SJCRH30 (cell line): Measurements from ENCODE around the gene TSPO. TPM values are rescaled to one million over a fixed set of nuclear protein-coding genes. Genes with fewer than 3 reads are reported as not detected.
"Not testable (repeated sequence)": the region's sequence is repeated elsewhere in the genome, so short reads cannot be mapped to it uniquely, and the experiment has no call there.

Experiments used
- DNase-seq, 2 experiments: peaks; one replicate each; pipeline ENCODE4 v3.0.0-alpha.2; 2015 to 2020
- H3K27ac ChIP-seq: fragments of 250-450 bp; sonication (Bioruptor Pico); 2 replicates; pipeline ENCODE4 v1.5.1; 2020; ENCODE audit warnings: mild to moderate bottlenecking, moderate library complexity
- H3K27me3 ChIP-seq: fragments of 250-450 bp; sonication (Bioruptor Pico); 2 replicates; pipeline ENCODE4 v1.5.1; 2020; ENCODE audit warnings: mild to moderate bottlenecking, moderate library complexity
- H3K36me3 ChIP-seq: fragments of 250-450 bp; sonication (Bioruptor Pico); 2 replicates; pipeline ENCODE4 v1.5.1; 2020; ENCODE audit warnings: mild to moderate bottlenecking, moderate library complexity
- H3K4me1 ChIP-seq: fragments of 250-450 bp; sonication (Bioruptor Pico); 2 replicates; pipeline ENCODE4 v1.5.1; 2020; ENCODE audit warnings: mild to moderate bottlenecking, moderate library complexity
- H3K4me3 ChIP-seq: fragments of 250-450 bp; sonication (Bioruptor Pico); 2 replicates; pipeline ENCODE4 v1.5.1; 2020; ENCODE audit warnings: mild to moderate bottlenecking, moderate library complexity
- H3K9me3 ChIP-seq: fragments of 250-450 bp; sonication (Bioruptor Pico); replicated peaks from 2 replicates; pipeline ENCODE4 v1.5.1; 2020; ENCODE audit warnings: mild to moderate bottlenecking, moderate library complexity
- total RNA-seq: library from RNA; depleted of rRNA; stranded (reverse); fragments of >200 nt; shearing (Covaris generic); gene quantifications from 2 replicates; pipeline ENCODE4 v1.2.3, GENCODE V29; 2014

The TSPO gene
- total RNA-seq, 1 experiment from 2014 or later, result 0.89 TPM

GRCh38 chr22:43145371-43145770, 6.0 kb upstream of the TSPO start:
- not testable (repeated sequence) for DNase-seq, H3K9me3 ChIP-seq, H3K4me3 ChIP-seq, H3K27ac ChIP-seq, H3K27me3 ChIP-seq, H3K36me3 ChIP-seq, H3K4me1 ChIP-seq

DNA sequence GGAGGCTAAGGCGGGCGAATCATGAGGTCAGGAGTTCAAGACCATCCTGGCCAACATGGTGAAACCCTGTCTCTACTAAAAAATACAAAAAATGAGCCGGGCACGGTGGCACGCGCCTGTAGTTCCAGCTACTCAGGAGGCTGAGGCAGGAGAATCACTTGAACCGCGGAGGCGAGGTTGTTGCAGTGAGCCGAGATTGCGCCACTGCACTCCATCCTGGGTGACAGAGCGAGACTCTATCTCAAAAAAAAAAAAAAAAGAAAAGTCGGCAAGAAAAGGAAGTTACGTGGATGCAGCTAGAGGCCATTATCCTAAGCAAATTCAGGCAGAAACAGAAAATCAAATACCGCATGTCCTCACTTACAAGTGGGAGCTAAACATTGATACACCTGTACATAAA, 5.0 kb upstream of the TSPO start:
- not testable (repeated sequence) for DNase-seq, H3K27me3 ChIP-seq, H3K9me3 ChIP-seq, H3K4me3 ChIP-seq, H3K4me1 ChIP-seq, H3K36me3 ChIP-seq, H3K27ac ChIP-seq

- no peaks in the 10 kb centered on the region for H3K9me3 ChIP-seq
- H3K27ac ChIP-seq, result no peak overlapping the region
- H3K36me3 ChIP-seq, result no peaks in the 10 kb centered on the region
- no peak overlapping the region for H3K4me3 ChIP-seq
- H3K4me1 ChIP-seq, result peaks cover 7% of the 10 kb centered on the region; the same call in 1 of the 2 replicates
- DNase-seq, result no peak
- peaks cover 4% of the 10 kb centered on the region; the same call in 1 of the 2 replicates for H3K27me3 ChIP-seq
Measured at GRCh38 chr22:43147821-43148220, 3.5 kb upstream of the TSPO start.

DNA sequence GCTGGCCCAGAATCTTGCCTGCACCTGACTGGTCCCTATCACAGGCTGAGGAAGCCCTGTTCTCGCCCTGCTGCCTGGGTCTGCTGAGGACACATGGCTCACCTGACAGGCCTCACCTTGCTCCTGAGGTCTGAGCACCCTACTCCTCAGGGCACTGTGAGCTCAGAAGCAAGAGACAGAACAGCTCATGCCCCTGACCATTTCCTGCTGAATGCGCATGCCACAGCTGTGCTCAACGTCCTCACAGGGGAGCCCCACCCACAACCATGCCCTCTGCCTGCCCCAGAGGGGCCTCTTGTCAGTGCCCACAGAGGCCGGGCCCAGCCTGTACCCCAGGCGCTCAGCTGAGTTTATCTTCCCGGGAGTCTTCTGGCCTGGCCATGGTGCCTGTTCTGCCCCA, 2.8 kb upstream of the TSPO start:
- no peaks in the 10 kb centered on the region for H3K36me3 ChIP-seq

DNA sequence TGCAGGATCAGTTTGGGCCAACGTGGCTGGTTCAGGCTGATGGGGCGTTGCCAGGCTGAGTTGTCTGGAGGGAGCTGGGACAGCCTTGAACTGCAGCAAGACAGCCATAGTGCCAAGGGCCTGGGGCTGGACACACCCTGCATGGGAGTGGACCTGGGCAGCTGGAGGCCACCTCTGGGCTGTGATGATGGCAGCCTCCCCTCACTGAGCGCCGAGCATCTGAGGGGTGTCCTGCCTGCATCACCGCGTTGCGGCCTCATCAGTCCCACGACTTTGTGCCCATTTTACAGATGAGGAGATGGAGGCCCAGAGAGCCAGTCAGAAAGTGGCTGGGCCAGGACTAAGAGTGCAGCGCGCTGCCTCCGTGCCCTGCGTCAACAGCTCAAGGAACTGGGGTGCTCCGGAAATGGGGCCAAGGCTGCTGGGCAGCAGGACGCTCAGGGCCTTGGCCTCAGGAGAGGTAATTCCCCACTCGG, 590 bp upstream of the TSPO start:
- no peak for DNase-seq
- peaks cover 4% of the 10 kb centered on the region; the same call in 1 of the 2 replicates for H3K27me3 ChIP-seq
- no peaks in the 10 kb centered on the region for H3K9me3 ChIP-seq
- H3K27ac ChIP-seq, result no peak overlapping the region
- peaks cover 12% of the 10 kb centered on the region for H3K4me1 ChIP-seq
- no peaks in the 10 kb centered on the region for H3K36me3 ChIP-seq
- no peak overlapping the region for H3K4me3 ChIP-seq

More for the DNA sequence above, 2.8 kb upstream of the TSPO start:
- Histone ChIP-seq H3K27me3 (peaks cover 4% of the 10 kb centered on the region; the same call in 1 of the 2 replicates), H3K4me1 (peaks cover 7% of the 10 kb centered on the region; the same call in 1 of the 2 replicates), H3K9me3 (no peaks in the 10 kb centered on the region), H3K27ac (no peak overlapping the region), H3K4me3 (no peak overlapping the region)
- peak in 1 of 2 experiments; percentile 40 for DNase-seq

- no peak for DNase-seq
- H3K36me3 ChIP-seq, result no peaks in the 10 kb centered on the region
- H3K27ac ChIP-seq, result no peak overlapping the region
- peaks cover 20% of the 10 kb centered on the region for H3K4me1 ChIP-seq
- no peaks in the 10 kb centered on the region for H3K9me3 ChIP-seq
- H3K4me3 ChIP-seq, result peak overlapping the region; percentile 35; the same call in 1 of the 2 replicates
- H3K27me3 ChIP-seq, result peaks cover 4% of the 10 kb centered on the region; the same call in 1 of the 2 replicates
Measured at GRCh38 chr22:43152003-43152356, 621 bp downstream of the TSPO start.

DNA sequence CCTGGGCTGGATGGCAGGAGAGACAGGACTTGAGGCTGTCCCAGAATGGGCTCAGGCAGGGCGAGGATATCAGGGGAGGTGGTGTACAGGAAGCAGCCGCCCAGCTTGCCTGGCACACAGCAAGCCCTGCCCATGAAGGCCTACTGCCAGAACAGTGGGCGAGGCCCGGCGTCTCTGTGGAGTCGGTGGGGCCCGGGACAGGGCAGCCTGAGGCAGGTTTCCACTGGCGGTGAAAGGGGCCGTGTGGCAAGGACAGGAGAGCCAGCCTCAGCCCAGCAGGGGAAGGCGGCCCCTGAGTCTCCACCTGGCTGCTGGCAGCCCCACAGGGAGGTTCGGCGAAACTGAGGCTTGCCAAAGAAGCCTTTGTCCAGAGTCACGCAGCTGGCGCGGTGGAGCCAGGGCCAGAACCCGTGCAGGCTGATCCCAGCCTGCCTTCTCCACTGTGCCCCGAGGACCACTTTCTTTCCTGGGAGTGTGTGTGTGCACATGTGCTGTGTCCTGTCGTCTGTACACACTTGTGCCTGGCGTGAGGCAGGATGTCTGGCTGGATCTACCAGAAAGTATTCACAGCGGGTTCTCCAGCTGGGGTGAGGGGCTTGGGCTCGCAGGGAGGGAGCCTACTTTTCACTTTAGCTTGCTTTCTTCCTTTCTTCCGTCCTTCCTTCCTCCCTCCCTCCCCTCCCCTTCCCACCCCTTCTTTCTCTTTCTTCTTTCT, 1.2 kb downstream of the TSPO start:
- Histone ChIP-seq H3K4me1 (peaks cover 20% of the 10 kb centered on the region), H3K36me3 (no peaks in the 10 kb centered on the region)
- DNase-seq, result peak; percentile 42 to 53

DNA sequence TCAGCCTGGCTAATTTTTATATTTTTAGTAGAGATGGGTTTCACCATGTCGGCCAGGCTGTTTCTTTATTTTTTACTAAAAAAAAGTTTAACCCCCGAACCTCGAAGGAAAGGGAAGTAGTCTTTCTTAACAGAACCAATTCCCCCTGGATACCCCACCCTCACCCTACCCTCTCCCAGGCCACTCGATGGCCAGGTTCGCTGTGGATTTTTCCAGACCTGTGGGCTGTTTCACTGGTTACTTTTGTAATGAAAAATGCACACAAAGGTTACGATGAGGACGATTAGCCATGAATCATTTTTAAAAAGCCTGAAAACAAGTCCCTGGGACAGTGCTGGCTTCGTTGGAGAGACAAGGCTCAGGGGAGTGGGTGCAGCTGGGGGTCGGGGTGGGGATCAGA, 2.5 kb downstream of the TSPO start:
- no peak for DNase-seq
- H3K4me3 ChIP-seq, result no peak overlapping the region
- H3K36me3 ChIP-seq, result no peaks in the 10 kb centered on the region
- peaks cover 20% of the 10 kb centered on the region for H3K4me1 ChIP-seq
- no peaks in the 10 kb centered on the region; the same call in 1 of the 2 replicates for H3K27me3 ChIP-seq
- no peak overlapping the region for H3K27ac ChIP-seq
- no peaks in the 10 kb centered on the region for H3K9me3 ChIP-seq

More for the DNA sequence above, 1.2 kb downstream of the TSPO start:
- no peak overlapping the region for H3K27ac ChIP-seq
- H3K9me3 ChIP-seq, result no peaks in the 10 kb centered on the region
- peak overlapping the region; percentile 35 for H3K4me3 ChIP-seq
- peaks cover 4% of the 10 kb centered on the region; the same call in 1 of the 2 replicates for H3K27me3 ChIP-seq

- DNase-seq, result no peak
Measured at GRCh38 chr22:43154887-43155536, 3.7 kb downstream of the TSPO start.

GRCh38 chr22:43155789-43156188, 4.4 kb downstream of the TSPO start:
- H3K9me3 ChIP-seq, result no peaks in the 10 kb centered on the region
- no peak overlapping the region for H3K27ac ChIP-seq
- peaks cover 20% of the 10 kb centered on the region for H3K4me1 ChIP-seq
- DNase-seq, result peak; percentile 76 to 81
- no peaks in the 10 kb centered on the region for H3K36me3 ChIP-seq
- H3K4me3 ChIP-seq, result no peak overlapping the region
- no peaks in the 10 kb centered on the region; the same call in 1 of the 2 replicates for H3K27me3 ChIP-seq

More at GRCh38 chr22:43154887-43155536, 3.7 kb downstream of the TSPO start:
- no peak overlapping the region for H3K27ac ChIP-seq
- H3K4me1 ChIP-seq, result peaks cover 20% of the 10 kb centered on the region
- no peaks in the 10 kb centered on the region; the same call in 1 of the 2 replicates for H3K27me3 ChIP-seq
- H3K4me3 ChIP-seq, result no peak overlapping the region
- H3K9me3 ChIP-seq, result no peaks in the 10 kb centered on the region
- no peaks in the 10 kb centered on the region for H3K36me3 ChIP-seq

DNA sequence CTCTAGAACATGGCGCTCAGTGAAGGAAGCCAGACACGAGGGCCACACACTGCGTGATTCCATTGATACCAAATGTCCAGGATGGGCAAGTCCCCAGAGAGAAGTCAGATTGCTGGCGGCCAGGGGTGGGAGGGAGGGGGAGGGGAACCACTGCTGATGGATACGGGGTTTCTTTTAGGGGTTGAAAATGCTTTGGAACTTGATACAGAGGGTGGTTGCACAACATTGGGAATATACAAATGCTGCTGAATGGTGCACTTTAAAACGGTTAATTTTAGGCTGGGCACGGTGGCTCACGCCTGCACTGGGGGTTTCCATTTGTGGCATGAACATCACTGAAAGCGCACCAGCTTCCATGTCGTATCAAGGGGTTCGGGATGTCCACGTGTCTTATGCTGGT, 5.1 kb downstream of the TSPO start:
- H3K36me3 ChIP-seq, result no peaks in the 10 kb centered on the region
- no peak overlapping the region for H3K4me3 ChIP-seq
- no peak for DNase-seq
- peaks cover 20% of the 10 kb centered on the region for H3K4me1 ChIP-seq
- no peaks in the 10 kb centered on the region for H3K27me3 ChIP-seq
- no peaks in the 10 kb centered on the region for H3K9me3 ChIP-seq
- no peak overlapping the region for H3K27ac ChIP-seq

GRCh38 chr22:43157874-43158546, 6.7 kb downstream of the TSPO start:
- DNase-seq, result no peak
- Histone ChIP-seq H3K27ac (no peak overlapping the region), H3K4me1 (peaks cover 13% of the 10 kb centered on the region), H3K36me3 (no peaks in the 10 kb centered on the region), H3K9me3 (no peaks in the 10 kb centered on the region), H3K4me3 (no peak overlapping the region), H3K27me3 (no peaks in the 10 kb centered on the region)

- Histone ChIP-seq H3K36me3 (no peaks in the 10 kb centered on the region), H3K27ac (no peak overlapping the region), H3K9me3 (no peaks in the 10 kb centered on the region), H3K27me3 (peaks cover 8% of the 10 kb centered on the region; the same call in 1 of the 2 replicates), H3K4me3 (no peak overlapping the region), H3K4me1 (peaks cover 13% of the 10 kb centered on the region)
- no peak for DNase-seq
Measured at GRCh38 chr22:43158778-43159483, 7.6 kb downstream of the TSPO start.

GRCh38 chr22:43159484-43160178, 8.3 kb downstream of the TSPO start:
- Histone ChIP-seq H3K27ac (no peak overlapping the region), H3K27me3 (peaks cover 13% of the 10 kb centered on the region; the same call in 1 of the 2 replicates), H3K4me1 (peaks cover 13% of the 10 kb centered on the region), H3K9me3 (no peaks in the 10 kb centered on the region), H3K36me3 (no peaks in the 10 kb centered on the region), H3K4me3 (no peak overlapping the region)
- DNase-seq, result peak; percentile 66 to 71
